Activated T-cell treated with anti-CD3 and anti-CD28 coated beads, Interleukin-2, amount 50 U/mL, for 48 hours (primary cell): ENCODE data around the gene MPPED2.

ENCODE experiments used
- DNase-seq, 2 experiments: peaks; one replicate each; pipeline ENCODE4 v3.0.0-alpha.2; 2020

The MPPED2 gene

GRCh38 chr11:30447058-30447640 lies 139.0 kb downstream of the MPPED2 start:
- DNase-seq = no peak

GRCh38 chr11:30446520-30446919 lies 139.6 kb downstream of the MPPED2 start:
- no peak for DNase-seq

- DNase-seq = no peak
Observed at GRCh38 chr11:30445056-30445455, 141.1 kb downstream of the MPPED2 start.

DNA sequence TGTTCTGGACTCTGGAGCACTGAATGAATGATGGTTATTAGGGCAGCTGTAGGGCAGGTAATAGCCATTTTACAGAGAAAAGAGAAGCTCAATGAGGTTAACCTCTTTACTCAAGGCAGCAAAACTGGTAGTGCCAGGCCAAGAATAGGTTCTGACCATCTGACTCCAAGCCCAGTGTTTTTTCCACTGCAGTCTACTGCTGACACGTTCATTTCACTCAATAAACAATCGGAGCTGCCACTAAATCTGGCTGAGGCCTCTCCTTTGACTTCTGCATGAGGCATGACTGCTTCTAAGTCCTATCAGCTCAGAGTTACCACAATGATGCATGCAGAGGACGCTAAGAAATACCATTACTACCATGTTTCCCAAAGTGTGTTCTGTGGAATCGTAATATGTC lies 145.6 kb downstream of the MPPED2 start:
- DNase-seq = no peak

- DNase-seq = no peak
Observed at GRCh38 chr11:30436801-30437200, 149.4 kb downstream of the MPPED2 start.

DNA sequence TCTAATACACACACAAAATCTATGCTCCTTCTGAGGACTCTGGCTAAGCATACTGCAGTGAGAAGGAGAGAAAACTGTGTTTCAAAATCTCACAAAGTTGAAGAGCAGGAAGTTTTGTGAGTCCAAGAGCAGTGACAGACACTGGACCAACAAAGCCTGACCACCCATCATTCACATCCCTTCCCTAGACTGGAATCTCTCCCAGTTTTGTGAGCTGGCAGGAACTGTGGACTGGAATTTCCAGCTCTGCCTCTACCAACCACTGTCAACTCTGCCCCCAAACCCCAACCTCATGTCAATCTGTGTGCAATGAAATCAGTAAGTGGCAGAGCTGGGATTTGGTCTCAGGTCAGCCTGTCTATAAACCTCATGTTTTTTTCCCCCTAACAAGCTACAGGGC lies 150.7 kb downstream of the MPPED2 start:
- DNase-seq = no peak

DNA sequence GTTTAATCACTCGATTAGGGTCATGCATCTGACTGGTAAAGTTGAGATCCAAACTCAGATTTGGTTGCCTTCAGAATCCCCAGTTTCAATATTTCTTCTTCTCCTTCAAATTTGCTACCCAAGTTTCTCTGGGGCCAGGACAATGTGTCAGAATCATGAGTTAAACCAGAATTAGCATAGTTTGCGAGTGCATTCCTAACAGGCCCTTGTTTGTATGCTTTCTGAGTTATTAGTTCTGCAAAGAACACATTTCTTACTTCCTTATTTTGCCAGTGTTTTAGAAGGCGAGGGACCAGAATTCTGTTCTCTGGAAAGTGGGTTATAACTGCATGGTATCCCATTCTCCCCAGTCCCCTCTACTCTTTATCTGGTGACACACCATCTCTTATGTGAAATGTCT lies 151.3 kb downstream of the MPPED2 start:
- DNase-seq = no peak

GRCh38 chr11:30433831-30434230 lies 152.3 kb downstream of the MPPED2 start:
- no peak for DNase-seq

GRCh38 chr11:30432716-30433115 lies 153.4 kb downstream of the MPPED2 start:
- no peak for DNase-seq

GRCh38 chr11:30432178-30432577 lies 154.0 kb downstream of the MPPED2 start:
- DNase-seq = no peak

DNA sequence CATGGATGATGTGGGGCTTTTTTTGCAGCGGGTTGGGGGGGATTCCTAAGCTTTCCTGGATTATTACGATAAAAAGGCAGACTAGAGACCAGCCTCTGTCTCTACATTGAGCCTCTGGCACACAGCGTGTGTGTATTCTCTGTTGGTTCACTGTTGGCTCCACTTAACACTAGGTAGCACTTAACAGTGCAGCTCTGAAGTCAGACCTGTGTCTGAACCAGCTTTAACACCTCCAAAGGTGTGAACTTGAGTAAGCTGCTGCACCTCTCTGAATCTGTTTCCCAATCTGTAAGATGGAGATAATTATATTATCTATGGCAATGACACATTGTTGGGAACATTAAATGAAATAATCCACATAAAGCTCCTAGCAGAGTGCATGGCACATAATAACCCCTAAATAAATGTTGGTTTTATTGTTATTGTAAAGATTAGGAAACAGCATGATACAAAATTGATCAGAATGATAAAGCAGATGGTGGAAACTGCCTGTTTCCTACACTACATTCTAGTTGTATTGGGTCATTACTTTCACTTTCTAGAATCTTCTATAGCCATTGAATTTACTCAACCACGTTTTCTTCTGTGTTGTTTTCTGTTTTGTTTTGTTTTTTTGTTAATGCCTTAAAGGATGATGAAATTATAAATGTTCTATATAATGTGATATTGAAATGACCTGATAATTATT lies 154.9 kb downstream of the MPPED2 start:
- no peak for DNase-seq

DNA sequence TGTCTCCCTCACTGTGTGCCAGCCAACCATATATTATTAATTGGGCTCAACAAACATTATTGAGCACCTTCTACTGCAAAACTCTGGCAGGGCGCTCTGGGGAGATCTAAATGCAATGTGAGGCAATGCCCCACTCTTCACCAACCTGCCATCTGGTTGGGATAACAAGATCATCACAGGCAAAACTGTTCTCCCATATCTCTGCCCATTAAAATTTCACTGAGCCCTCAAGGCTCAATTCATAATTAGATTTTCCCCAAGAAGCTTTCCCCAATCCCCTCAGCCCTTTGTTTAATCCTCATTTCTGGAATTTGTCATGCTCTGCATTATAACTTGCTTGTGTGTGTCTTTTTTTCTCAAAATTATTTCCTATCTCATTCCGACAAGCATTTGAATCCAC lies 156.6 kb downstream of the MPPED2 start:
- no peak for DNase-seq

DNA sequence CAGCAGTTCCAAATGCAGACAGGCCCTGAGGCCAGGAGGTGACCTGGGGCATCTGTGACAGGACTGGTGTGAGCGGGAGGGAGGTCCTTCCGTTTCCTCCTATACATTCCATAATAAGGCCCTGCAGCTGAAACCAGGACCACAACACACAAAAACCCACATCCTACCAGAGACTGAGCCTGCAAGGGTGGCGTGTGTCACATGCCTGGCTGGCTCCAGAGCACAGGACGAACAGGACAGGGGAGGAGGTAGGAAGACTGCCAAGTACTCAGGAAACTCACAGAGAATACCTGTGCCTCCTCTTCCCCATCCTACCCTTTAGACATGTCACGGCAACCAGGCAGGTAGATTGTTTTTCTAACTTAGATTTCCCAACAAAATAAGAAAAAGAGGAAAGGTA lies 159.4 kb downstream of the MPPED2 start:
- no peak for DNase-seq

DNA sequence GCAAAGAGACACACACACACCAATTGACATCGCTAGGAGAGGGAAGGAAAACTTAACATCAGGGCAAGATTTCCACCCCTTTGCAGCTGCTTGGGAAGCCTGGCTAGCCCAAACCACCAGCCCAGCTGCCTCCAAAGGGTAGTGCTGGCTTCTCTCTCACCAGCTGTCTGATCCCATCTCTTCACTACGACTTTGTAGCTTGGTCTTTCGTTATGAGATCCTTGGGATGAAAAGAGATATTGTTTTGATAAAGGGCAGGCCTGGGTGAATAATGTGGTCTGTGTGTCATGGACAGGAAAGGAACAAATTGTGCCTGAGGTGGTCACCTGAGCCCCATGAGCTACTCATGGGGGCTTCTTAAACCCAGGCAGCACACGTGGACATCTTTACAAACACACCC lies 161.3 kb downstream of the MPPED2 start:
- DNase-seq = no peak

- no peak for DNase-seq
Observed at GRCh38 chr11:30424321-30424720, 161.8 kb downstream of the MPPED2 start.

GRCh38 chr11:30423886-30424285 lies 162.3 kb downstream of the MPPED2 start:
- no peak for DNase-seq

DNA sequence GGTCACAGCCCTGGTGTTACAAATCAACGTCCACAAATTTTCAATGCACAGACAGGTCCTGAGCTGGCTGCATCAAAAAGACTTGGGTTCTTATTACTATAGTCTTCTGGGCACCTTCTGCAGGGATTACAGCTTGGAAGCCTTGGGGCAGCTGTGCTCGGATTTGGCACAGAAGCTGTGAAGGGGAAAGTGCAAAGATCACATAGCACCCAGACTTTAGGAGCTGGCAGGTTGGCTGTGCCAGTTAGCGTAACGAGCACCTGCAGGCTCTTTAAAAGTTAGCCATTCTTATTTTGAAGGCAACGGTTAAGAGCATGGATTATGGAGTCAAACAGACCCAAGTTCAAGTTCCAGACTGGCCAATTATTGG lies 162.9 kb downstream of the MPPED2 start:
- DNase-seq = no peak

GRCh38 chr11:30422447-30423278 lies 163.5 kb downstream of the MPPED2 start:
- DNase-seq = no peak

DNA sequence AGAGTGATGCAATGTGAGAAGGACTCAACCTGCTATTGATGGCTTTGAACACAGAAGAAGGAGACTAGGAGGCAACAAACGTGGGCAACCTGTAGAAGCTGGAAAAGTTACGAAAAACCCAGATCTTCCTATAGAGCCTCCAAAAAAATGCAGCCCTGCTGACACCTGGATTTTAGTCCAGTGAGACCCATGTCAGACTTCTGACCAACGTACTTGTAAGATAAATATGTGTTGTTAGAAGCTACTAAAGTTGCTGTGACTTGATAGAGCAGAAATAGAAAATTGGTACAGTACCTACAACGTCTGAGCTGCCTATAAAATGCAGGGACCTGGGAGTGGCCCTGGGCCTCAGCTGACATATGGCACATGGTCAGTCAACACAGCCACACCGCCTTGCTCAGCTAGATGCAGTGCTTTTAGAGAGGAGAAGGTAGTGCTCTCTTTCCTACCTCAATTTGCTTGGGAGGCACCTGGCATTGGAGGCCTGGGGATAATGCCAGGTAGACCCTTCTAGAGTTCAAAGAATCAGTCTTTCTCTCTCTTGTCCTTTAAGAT lies 165.8 kb downstream of the MPPED2 start:
- DNase-seq = no peak

GRCh38 chr11:30414806-30415205 lies 171.3 kb downstream of the MPPED2 start:
- no peak for DNase-seq

- DNase-seq = no peak
Observed at GRCh38 chr11:30414244-30414643, 171.9 kb downstream of the MPPED2 start.

- no peak for DNase-seq
Observed at GRCh38 chr11:30412509-30412908, 173.6 kb downstream of the MPPED2 start.

DNA sequence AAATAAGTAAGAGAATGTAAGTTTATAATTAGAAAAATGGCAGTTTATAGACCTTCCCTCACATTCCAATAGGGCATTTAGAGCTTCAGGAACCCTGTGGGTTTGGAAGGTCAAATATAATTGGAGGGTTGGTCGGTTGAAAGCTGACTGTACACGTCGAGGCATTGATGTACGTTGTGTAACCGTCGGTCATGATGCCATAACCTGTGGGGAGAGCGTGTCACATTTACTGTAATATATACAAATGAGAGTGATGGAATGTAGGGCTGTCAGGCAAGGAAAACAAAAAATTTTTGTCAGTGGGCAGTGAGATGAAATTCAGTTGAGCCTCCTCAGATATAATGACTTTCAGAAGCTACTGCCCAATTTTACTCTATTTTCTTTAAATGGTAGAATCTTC lies 174.8 kb downstream of the MPPED2 start:
- no peak for DNase-seq
